GM12892 (cell line): Measurements from ENCODE around the gene PITX1.

Experiments
- DNase-seq: peaks from one replicate; pipeline ENCODE4 v3.0.0; 2011; ENCODE audit not compliant: insufficient read length
- FAIRE-seq: peaks from 2 replicates; lab custom pipeline; 2011; peaks lifted over from hg19 to GRCh38; lab: Jason Lieb, UNC
- POLR2A ChIP-seq: IDR thresholded peaks from 2 replicates; pipeline ENCODE4 v1.6.1; 2011; ENCODE audit warnings: low read depth, low read length, control low read depth
- POLR2AphosphoS5 ChIP-seq: IDR thresholded peaks from 2 replicates; pipeline ENCODE4 v1.6.1; 2011; ENCODE audit warnings: low read depth, low read length, control low read depth
- TAF1 ChIP-seq: IDR thresholded peaks from 2 replicates; pipeline ENCODE4 v1.6.1; 2011; ENCODE audit warnings: low read depth, mild to moderate bottlenecking, control low read depth, low read length, borderline replicate concordance

The PITX1 gene

GRCh38 chr5:135038205-135038812 lies 4.3 kb upstream of the PITX1 start:
- TF ChIP-seq POLR2AphosphoS5 (no peak), TAF1 (no peak)
- FAIRE-seq, result no peak

DNA sequence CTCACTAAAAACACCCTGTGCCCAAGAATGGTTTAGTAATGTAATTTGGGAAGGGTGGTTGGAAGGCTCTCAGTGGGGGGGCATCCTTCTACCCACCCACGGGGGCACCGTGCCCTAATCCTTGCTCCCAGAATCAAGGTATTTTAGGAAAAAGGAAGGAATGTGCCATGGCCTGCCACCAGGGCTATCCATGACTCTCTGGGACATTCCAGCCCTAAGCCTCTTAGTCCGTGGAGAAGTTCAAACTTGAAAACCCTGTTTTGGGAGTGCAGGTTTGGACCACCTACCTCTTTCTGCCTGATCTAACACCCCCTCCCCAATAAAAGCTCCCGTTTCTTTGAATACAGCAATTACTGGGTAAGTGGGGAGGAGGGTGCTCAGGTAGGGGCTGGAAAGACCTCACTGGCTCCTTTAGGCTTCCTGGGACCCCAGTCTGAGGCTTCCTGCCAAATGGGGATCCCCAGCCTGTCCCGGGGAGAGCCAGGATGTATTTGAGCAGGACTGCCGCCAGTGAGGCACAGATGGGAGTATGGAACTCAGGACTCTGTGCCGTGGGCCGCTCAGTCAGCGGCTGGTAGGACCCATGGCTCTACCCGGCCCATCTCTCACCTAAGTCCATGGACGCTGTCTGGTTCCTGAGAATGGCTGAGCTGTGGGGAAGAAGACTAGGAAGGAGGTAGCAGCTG lies 3.6 kb upstream of the PITX1 start:
- FAIRE-seq (no peak), DNase-seq (no peak)
- TF ChIP-seq POLR2AphosphoS5 (no peak), TAF1 (no peak), POLR2A (no peak)

More at GRCh38 chr5:135038205-135038812, 4.3 kb upstream of the PITX1 start:
- DNase-seq, result no peak

DNA sequence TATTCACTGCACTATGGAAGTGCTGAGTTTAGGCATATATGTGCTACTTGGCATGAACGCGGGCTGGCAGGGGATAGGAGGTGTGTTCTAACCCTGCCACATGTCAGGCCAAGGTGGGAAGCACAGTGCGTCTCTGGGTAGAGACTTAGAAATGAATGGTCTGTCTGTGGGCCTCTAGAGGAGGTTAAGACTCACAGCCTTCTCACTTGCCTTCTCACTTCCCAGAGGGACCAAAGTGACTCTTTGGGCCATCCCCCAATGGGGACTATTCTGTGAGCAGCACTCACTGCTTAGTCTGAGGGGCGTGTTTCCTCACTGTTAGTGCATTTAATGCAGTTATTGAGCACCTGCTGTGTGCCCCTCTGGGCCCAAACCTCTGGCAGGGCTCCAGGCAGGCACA lies 2.4 kb upstream of the PITX1 start:
- TF ChIP-seq TAF1, result no peak
- TF ChIP-seq POLR2A, result no peak
- no peak for TF ChIP-seq POLR2AphosphoS5
- DNase-seq (no peak), FAIRE-seq (no peak)

- DNase-seq (no peak), FAIRE-seq (no peak)
- no peak for TF ChIP-seq POLR2AphosphoS5
- TF ChIP-seq POLR2A, result no peak
- TF ChIP-seq TAF1, result no peak
Measured at GRCh38 chr5:135035678-135036030, 1.6 kb upstream of the PITX1 start.

DNA sequence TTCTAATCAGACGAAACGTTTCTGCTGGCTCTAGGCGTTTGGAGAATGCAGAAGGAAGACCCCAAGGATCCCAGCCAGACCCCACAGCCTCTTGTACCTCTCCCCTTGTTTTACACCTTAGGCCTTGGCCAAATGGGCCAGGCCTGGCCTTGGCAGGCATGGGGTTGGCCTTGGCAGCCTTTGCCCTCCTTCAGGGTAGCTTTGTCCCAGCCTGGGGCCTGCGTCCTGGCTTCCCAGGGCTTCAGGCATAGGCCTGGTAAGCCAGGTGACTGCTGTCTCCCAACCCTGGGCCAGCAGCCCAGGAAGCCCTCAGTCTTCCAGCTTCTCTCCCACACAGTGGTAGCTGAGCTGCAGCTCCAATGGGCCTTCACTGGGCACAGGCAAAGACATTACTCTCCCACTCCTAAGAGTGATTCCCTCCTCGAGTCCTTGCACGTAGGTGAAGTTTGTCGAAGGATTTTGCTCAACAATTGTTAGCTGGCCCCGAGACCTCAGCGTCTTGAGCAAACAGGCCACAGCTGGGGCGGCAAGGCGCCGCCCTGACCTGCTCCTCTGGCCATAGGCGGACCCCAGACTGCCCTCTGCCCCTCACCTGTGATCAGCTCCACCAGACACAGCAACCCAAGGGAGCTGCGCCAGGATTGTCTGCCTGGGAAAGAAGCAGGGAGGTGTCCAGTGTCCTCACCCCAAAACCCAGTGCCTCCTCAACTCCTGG lies 1.1 kb upstream of the PITX1 start:
- DNase-seq (no peak), FAIRE-seq (no peak)
- TF ChIP-seq POLR2AphosphoS5 (no peak), TAF1 (no peak), POLR2A (no peak)

GRCh38 chr5:135034236-135034962 lies 371 bp upstream of the PITX1 start:
- DNase-seq (no peak), FAIRE-seq (no peak)
- TF ChIP-seq POLR2A (no peak), TAF1 (no peak), POLR2AphosphoS5 (no peak)

- DNase-seq (no peak), FAIRE-seq (peak; percentile 14)
- TF ChIP-seq POLR2A, result no peak
- no peak for TF ChIP-seq POLR2AphosphoS5
- no peak for TF ChIP-seq TAF1
Measured at GRCh38 chr5:135032999-135033861, 798 bp downstream of the PITX1 start.

GRCh38 chr5:135032695-135032998 lies 1.4 kb downstream of the PITX1 start:
- FAIRE-seq, result no peak
- TF ChIP-seq TAF1 (no peak), POLR2A (no peak), POLR2AphosphoS5 (no peak)
- no peak for DNase-seq

DNA sequence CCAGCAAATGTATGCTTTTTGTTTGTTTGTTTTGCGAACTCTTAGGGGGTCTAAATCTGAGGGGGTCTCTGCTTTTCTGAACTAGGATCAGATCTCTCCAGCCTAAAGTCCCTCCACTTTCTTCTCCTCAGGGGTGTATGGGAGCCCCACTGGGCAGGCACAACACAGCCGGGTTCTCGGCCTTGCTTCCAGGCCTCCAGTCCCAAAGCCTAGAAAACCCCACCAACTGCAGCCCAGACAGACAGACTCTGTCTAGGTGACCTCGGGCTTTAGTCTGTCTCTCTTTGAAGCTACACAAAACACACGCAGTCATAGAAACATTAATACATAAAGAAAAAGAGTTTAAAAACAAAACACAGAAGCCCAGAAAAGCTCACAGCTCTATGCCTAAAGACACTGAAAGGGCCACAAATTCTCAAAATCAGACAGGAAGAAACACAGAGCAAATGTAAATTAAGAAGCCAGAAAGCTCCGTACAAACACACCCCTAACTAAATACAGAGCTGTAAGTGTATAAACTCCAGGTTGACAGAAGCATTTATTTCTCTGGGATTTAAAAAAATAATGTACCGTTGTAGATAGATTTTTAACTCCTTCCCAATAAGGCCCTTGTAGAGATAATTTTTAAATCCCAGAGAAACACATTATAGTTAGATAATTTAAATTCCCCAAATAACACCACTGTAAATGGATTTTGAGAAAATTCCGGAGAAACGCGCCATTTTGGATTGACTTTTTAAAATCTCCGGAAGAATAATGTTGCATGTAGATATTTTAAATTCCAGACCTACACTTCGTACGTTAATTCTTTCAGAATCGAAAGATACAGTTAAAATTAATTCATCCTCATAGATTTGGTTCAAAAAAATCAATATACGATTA lies 2.0 kb downstream of the PITX1 start:
- no peak for DNase-seq
- no peak for FAIRE-seq

More for the DNA sequence above, 2.0 kb downstream of the PITX1 start:
- TF ChIP-seq POLR2AphosphoS5 (no peak), POLR2A (no peak), TAF1 (no peak)
